Neural cell (in vitro differentiated cells): Measurements from ENCODE around the gene MECR.

ENCODE experiments used
- CTCF ChIP-seq: fragments of 450-650 bp; IDR thresholded peaks from 2 replicates; pipeline ENCODE4 v1.5.1; 2014; ENCODE audit warnings: antibody characterized with exemption, mild to moderate bottlenecking, moderate library complexity; ENCODE audit not compliant: poor library complexity, severe bottlenecking
- TAF1 ChIP-seq: IDR thresholded peaks from 2 replicates; pipeline ENCODE4 v1.6.1; 2012; ENCODE audit warnings: low read depth

GRCh38 chr1:29279951-29280391 is 49.2 kb upstream of the MECR start:
- TF ChIP-seq CTCF (no peak), TAF1 (no peak)
